ES-I3 (cell line): Measurements from ENCODE around the gene DMWD.

ENCODE experiments used
- H3K36me3 ChIP-seq: 2 replicates; pipeline ENCODE4 v1.6.1; 2013; ENCODE audit warnings: mild to moderate bottlenecking, low read length, control low read depth, moderate library complexity; ENCODE audit not compliant: insufficient read depth
- H3K4me1 ChIP-seq: 2 replicates; pipeline ENCODE4 v1.6.1; 2013; ENCODE audit warnings: mild to moderate bottlenecking, control low read depth, low read length; ENCODE audit not compliant: insufficient read depth
- H3K9ac ChIP-seq: 2 replicates; pipeline ENCODE4 v1.6.1; 2013; ENCODE audit warnings: low read depth, mild to moderate bottlenecking, low read length, moderate library complexity
- H3K9me3 ChIP-seq: 2 replicates; pipeline ENCODE4 v1.6.1; 2013; ENCODE audit warnings: mild to moderate bottlenecking, low read length, moderate library complexity; ENCODE audit not compliant: control insufficient read depth, insufficient read depth

The DMWD gene

DNA sequence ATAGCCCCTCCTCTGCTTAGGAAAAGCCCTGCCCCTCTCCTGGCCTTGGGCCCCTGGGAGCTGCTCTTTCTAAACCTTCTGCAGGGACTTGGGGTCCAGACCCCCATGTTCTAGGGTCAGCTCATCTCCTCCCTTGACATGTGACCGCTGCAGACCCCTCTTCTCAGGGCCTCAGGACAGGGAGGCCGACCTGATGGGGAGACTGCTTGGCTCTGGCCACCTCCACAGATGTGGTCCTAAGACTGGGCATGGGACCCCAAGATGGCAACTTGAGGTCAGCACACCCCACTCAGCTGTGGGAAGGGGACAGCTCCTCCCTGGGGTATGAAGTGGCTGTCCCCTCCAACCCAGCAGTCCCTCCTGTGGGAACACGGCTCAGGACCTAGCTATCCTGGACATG, 19.7 kb downstream of the DMWD start:
- no peaks in the 10 kb centered on the region for H3K9me3 ChIP-seq
- H3K36me3 ChIP-seq = no peaks in the 10 kb centered on the region; the same call in 1 of the 2 replicates
- H3K9ac ChIP-seq = no peak overlapping the region
- peaks cover 6% of the 10 kb centered on the region for H3K4me1 ChIP-seq

DNA sequence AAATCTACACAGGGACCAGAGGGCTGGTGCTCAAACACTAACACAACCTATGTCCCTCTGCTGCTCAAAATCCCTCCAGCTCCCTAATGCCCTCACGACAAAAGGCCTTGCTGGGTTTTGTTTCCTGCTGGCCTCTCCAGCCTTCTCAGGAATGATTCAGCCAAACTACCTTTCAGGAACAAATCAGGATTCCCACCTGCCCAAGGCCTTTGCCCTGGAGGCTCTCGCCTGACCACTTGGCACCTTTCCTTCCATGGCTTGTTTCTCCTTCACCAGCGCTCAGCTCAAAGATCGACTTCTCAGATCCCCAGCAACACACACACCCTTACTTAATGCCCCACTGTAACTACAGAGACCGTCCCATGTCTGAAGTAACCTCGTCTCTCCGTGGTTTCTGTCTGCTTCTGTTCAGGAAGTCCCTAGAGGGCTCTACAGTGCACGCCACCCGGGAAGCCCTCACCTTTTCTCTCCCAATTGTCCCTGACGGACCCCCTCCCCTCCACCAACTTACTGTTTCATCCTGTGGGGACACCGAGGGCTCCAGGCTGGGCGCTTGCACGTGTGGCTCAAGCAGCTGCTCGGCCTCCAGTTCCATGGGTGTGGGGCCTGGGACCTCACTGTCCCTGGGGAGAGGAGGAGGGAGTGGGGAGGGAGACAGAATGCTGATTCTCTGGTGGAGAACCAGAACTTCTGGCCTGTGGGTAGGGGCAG, 20.4 kb downstream of the DMWD start:
- H3K9me3 ChIP-seq = no peaks in the 10 kb centered on the region
- H3K36me3 ChIP-seq = no peaks in the 10 kb centered on the region; the same call in 1 of the 2 replicates
- H3K4me1 ChIP-seq = peaks cover 6% of the 10 kb centered on the region
- H3K9ac ChIP-seq = peak overlapping the region; percentile 42

DNA sequence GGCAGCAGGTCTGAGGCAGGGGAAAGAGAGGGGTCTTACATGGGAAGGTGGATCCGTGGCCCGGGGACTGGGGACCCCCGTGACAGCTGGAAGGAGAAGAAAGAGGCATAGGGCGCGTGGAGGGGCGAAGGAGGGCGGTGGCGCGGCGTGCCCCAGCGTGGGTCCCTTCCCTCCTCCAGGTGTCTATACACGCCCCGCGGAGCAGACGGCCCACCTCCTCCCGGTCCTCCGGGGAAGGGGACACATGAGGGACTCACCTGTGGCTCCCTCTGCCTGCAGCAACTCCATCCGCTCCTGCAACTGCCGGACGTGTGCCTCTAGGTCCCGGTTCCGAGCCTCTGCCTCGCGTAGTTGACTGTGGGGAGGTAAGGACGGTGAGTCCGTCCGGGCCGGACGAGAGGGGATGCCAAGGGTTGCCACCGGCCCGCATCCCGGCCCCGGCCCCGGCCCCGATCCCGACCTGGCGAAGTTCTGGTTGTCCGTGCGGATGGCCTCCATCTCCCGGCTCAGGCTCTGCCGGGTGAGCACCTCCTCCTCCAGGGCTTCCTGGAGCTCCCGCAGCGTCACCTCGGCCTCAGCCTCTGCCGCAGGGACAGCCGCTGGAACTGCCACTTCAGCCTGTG, 21.2 kb downstream of the DMWD start:
- Histone ChIP-seq H3K4me1 (peaks cover 6% of the 10 kb centered on the region), H3K9me3 (no peaks in the 10 kb centered on the region), H3K9ac (peak overlapping the region; percentile 42), H3K36me3 (no peaks in the 10 kb centered on the region)

DNA sequence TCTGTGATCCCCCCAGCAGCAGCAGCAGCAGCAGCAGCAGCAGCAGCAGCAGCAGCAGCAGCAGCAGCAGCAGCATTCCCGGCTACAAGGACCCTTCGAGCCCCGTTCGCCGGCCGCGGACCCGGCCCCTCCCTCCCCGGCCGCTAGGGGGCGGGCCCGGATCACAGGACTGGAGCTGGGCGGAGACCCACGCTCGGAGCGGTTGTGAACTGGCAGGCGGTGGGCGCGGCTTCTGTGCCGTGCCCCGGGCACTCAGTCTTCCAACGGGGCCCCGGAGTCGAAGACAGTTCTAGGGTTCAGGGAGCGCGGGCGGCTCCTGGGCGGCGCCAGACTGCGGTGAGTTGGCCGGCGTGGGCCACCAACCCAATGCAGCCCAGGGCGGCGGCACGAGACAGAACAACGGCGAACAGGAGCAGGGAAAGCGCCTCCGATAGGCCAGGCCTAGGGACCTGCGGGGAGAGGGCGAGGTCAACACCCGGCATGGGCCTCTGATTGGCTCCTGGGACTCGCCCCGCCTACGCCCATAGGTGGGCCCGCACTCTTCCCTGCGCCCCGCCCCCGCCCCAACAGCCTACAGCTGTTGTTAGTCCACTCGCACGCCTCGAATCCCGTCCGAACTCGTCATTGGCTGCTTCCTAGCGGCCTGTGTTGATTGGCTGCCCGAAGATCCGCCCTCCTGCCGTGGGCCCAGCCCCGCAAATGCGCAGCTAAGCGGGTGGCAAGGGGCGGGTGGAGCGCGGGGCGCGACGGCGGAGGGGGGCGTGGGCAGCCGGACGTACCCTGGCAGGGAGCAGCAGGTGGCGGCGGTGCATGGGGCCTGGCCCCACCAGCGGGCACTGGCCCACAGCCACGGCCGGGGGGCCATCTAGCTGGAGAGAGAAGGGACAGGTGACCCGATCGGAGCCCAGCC, 22.2 kb downstream of the DMWD start:
- Histone ChIP-seq H3K36me3 (no peaks in the 10 kb centered on the region), H3K9ac (peak overlapping the region; percentile 64), H3K9me3 (no peaks in the 10 kb centered on the region), H3K4me1 (peaks cover 10% of the 10 kb centered on the region)

DNA sequence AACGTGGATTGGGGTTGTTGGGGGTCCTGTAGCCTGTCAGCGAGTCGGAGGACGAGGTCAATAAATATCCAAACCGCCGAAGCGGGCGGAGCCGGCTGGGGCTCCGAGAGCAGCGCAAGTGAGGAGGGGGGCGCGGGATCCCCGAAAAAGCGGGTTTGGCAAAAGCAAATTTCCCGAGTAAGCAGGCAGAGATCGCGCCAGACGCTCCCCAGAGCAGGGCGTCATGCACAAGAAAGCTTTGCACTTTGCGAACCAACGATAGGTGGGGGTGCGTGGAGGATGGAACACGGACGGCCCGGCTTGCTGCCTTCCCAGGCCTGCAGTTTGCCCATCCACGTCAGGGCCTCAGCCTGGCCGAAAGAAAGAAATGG, 22.8 kb downstream of the DMWD start:
- peak overlapping the region; percentile 64 for H3K9ac ChIP-seq
- no peaks in the 10 kb centered on the region for H3K36me3 ChIP-seq
- no peaks in the 10 kb centered on the region for H3K9me3 ChIP-seq
- H3K4me1 ChIP-seq = peaks cover 17% of the 10 kb centered on the region

DNA sequence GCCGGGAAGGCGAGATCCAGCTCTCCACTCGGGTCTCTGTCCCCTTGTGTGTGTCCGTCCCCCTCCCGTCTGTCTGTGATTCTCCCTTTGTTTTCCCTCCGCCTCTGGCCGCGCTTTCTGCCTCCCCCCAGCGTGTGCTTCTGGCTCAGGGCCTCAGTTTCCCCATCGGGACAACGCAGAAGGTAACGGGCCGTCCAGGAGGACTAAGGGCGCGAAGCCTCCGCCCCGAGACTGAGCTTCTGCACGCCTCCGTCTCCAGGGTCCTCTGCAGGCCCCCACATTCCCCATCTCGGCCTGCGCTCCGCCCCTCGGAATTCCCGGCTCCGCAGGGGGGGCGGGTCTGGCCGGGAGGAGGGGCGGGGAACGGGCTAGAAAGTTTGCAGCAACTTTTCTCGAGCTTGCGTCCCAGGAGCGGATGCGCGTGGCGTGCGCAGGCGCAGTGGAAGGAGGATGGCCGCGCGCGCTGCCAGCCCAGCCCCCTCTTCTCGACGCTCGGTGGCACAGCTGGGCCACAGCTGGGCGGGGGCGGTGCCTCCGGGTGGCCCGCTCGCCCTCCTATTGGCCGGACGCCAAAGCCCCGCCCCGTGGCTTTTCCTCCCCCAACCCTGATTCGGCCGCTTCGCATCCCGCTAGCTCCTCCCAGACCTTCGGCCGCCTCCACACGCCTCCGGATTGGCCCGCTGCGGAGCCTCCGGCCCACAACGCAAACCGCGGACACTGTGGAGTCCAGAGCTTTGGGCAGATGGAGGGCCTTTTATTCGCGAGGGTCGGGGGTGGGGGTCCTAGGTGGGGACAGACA, 23.5 kb downstream of the DMWD start, which contains the start of gene SIX5:
Gene SIX5, minus strand, starts transcription at position 269 of the 799 bp plus-strand sequence. CDS start 408 bp downstream, outside the sequence.
- peaks cover 23% of the 10 kb centered on the region for H3K4me1 ChIP-seq

DNA sequence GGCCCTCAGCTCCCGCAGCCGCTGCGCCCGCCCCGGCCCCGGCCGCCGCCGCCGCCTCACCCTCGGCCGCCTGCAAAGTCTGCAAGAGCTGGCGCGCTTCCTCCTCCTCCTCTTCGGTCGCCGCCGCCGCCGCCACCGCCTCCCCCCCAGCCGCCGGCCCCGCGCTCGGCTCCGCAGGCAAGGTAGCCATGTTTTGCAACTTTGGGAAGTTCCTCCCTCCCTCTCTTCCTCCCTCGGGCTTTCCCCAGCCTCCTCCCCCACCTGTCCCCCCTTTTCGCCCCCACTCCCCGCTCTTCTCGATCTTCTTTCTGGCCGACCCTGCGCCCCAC, 24.0 kb downstream of the DMWD start:
- H3K4me1 ChIP-seq = peaks cover 29% of the 10 kb centered on the region

More for the DNA sequence above, 23.5 kb downstream of the DMWD start, which contains the start of gene SIX5:
- Histone ChIP-seq H3K36me3 (no peaks in the 10 kb centered on the region), H3K9me3 (no peaks in the 10 kb centered on the region), H3K9ac (peak within 1 kb of the TSS; percentile 80)

DNA sequence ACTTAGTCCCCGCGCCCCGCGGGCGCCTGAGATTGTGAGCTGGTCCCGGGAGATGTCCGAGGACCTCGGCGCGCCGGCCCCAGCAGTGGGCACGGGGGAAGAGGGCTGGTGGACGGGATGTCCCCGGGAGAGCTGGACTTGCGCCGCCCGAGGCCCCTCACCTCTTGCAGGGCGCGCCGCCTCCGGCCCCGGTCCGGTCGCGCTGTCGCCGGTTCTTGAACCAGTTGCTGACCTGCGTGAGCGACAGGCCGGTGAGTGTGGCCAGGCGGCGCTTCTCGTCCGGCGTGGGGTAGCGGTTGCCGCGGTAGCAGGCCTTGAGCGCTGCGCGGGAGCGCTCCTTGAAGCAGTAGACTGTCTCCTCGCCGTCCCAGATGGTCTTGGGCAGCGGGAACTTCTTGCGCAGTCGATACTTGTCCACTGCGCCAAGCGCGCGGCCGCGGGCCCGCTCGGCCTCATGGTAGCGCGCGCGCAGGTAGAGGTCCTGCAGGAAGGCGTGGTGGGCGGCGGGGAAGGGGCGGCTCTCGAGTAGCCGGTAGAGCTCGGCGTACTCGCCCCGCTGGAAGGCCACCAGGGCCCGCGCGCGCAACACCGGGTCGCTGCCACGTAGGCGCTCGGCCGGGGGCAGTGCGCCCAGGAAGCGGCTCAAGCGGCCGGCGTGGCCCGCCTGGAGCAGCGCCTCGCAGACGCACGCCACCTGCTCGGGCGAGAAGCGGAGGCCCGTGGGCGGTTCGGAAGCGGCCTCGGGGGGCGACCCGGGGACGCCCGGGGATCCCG, 24.6 kb downstream of the DMWD start:
- Histone ChIP-seq H3K4me1 (peaks cover 29% of the 10 kb centered on the region), H3K9ac (peak overlapping the region; percentile 80), H3K9me3 (no peaks in the 10 kb centered on the region), H3K36me3 (no peaks in the 10 kb centered on the region)

More for the DNA sequence above, 24.0 kb downstream of the DMWD start:
- no peaks in the 10 kb centered on the region for H3K9me3 ChIP-seq
- no peaks in the 10 kb centered on the region for H3K36me3 ChIP-seq
- H3K9ac ChIP-seq = peak overlapping the region; percentile 80

DNA sequence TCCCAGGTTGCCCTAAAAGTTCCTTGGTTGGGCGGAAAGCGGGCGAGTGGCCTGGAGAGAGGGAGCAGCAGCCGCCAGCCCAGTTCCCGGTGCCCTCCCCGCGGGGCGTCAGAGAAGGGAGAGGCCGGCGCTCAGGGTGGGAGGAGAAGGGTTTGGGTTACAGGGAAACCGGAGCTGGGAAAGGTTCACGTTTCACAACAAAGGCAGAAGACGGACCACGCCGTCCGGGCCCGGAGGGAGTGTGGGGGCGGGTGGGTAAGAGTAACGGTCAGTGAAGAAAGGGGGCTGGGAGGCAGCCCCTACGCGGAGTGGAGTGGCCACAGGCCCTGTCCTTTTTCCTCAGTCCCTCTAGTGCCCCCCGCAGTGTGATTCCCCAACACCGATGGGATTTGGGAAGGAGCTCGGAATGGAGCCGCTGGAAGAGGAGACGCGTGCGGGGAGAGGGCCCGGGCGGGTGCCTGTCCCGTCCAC, 25.2 kb downstream of the DMWD start:
- Histone ChIP-seq H3K9me3 (no peaks in the 10 kb centered on the region), H3K4me1 (peaks cover 29% of the 10 kb centered on the region), H3K36me3 (no peaks in the 10 kb centered on the region), H3K9ac (peak overlapping the region; percentile 80)

DNA sequence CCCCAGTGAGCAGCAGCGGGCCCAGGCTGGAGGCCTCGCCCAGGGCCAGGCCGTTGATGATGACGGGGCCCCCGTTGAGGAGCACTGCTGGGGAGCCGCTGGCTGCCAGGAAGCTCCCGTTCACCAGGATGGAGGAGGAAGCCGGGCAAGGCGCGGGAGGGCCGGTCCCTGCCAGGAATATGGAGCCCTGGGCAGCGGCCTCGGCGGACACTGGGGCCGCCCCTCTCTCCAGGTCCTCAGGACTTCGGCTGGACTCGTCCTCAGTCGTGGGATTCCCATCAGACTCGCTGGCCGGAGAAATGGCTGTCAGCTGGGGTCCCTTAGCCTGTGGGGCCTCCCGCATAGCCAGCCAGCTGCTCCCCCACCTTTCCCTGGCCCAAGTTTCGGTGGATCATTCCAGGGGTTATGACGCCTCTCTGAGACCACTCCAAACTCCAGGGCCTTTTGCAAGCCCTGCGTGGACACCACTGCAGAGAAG, 25.7 kb downstream of the DMWD start:
- peaks cover 25% of the 10 kb centered on the region for H3K4me1 ChIP-seq
- H3K36me3 ChIP-seq = no peaks in the 10 kb centered on the region
- peak overlapping the region; percentile 80 for H3K9ac ChIP-seq
- no peaks in the 10 kb centered on the region for H3K9me3 ChIP-seq

DNA sequence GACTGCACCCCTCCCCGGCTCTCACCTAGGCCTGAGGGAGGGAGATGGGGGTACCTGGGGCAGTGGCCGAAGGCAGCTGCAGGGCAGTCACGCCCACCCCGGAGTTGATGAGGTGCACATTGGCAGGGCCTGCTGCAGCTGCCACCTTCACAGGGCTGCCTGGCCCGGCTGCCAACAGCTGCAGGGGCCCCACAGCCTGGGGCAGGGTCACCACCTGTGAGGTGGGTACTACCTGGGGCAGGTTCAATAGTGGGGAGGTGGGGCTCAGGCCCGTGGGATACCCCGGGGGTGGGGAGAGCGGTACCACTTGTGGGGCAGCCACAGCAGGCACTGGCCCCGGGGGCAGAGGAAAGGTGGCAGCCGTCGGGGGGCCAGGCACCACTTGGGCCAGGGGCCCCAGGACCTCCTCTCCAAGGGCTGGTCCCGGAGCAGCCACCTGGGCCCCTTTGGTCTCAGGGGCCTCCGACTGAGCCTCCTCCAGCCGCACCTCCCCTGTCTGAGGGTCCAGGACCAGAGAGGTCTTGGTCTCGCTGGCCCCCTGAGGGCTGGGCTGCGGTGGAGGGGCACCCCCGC, 26.3 kb downstream of the DMWD start:
- Histone ChIP-seq H3K9ac (peak overlapping the region; percentile 80; the same call in 1 of the 2 replicates), H3K4me1 (peaks cover 23% of the 10 kb centered on the region; the same call in 1 of the 2 replicates), H3K9me3 (no peaks in the 10 kb centered on the region), H3K36me3 (no peaks in the 10 kb centered on the region)

DNA sequence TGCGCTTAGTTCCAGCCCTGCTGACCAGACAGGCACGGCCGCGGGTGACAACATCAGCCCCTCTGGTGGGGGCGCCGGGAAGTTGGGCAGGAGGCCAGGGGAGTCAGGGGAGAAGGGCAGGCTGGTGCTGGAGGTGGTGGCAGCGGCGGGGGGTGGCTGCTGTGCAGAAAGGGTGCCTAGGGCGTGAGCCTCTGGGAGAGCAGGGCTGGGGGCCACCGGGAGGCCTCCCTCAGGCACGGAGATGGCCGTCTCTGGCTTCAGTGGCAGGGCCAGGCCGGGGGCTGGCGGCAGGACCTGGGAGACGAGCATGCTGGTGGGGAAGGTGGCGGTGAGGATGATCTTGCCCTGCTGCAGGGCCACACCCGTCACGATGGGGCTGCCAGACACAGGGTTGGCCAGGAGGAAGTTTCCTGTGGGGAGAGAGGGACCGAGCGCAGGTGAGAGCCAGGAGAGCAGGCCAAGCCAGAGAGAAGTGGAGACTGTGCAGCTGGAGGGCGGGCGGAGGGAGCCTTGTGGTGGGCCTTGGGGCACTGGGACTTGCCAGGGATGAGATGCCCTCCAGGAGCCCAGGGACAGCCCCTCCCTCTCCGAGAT, 26.8 kb downstream of the DMWD start:
- Histone ChIP-seq H3K9ac (no peak overlapping the region), H3K4me1 (peaks cover 23% of the 10 kb centered on the region; the same call in 1 of the 2 replicates), H3K9me3 (no peaks in the 10 kb centered on the region)

More for the DNA sequence above, 26.8 kb downstream of the DMWD start:
- no peaks in the 10 kb centered on the region for H3K36me3 ChIP-seq
